ENCODE results near the gene IQSEC1. TPM values are rescaled to one million over a fixed set of nuclear protein-coding genes. Genes with fewer than 3 reads are reported as not detected.

The IQSEC1 gene
- total RNA-seq, 1 donor from 2014 or later, result 82.3 TPM

GRCh38 chr3:13020159-13020750 lies 53.0 kb downstream of the IQSEC1 start:
- no peaks in the 10 kb centered on the region for H3K27me3 ChIP-seq (ENCODE audit: low read depth)
- no peaks in the 10 kb centered on the region for H3K36me3 ChIP-seq
- peaks cover 45% of the 10 kb centered on the region for H3K4me1 ChIP-seq
- H3K4me3 ChIP-seq, result no peak overlapping the region
- H3K9me3 ChIP-seq, result no peaks in the 10 kb centered on the region
- ATAC-seq (no peak), DNase-seq (peak; percentile 22)
- intact Hi-C loops (cut with DNase I), result no loop called here
- no peak overlapping the region for H3K27ac ChIP-seq
- TF ChIP-seq CTCF (IDR thresholded peaks at IDR 0.05), result no peak

- intact Hi-C loops (cut with DNase I), result no loop called here
- no peak for ATAC-seq
- H3K36me3 ChIP-seq, result no peaks in the 10 kb centered on the region
- peak overlapping the region; percentile 10 for H3K4me3 ChIP-seq
- DNase-seq, result peak; percentile 48
- H3K27ac ChIP-seq, result no peak overlapping the region
- no peaks in the 10 kb centered on the region for H3K27me3 ChIP-seq (ENCODE audit: low read depth)
- no peak for TF ChIP-seq CTCF (IDR thresholded peaks at IDR 0.05)
- no peaks in the 10 kb centered on the region for H3K9me3 ChIP-seq
- peaks cover 47% of the 10 kb centered on the region for H3K4me1 ChIP-seq
Measured at GRCh38 chr3:13019243-13020095, 53.8 kb downstream of the IQSEC1 start.

- Histone ChIP-seq H3K27me3 (ENCODE audit: low read depth) (no peaks in the 10 kb centered on the region), H3K36me3 (no peaks in the 10 kb centered on the region), H3K9me3 (no peaks in the 10 kb centered on the region), H3K4me3 (peak overlapping the region; percentile 10), H3K4me1 (peaks cover 55% of the 10 kb centered on the region), H3K27ac (no peak overlapping the region)
- ATAC-seq, result no peak
- peak; percentile 42 for DNase-seq
- no peak for TF ChIP-seq CTCF (IDR thresholded peaks at IDR 0.05)
- intact Hi-C loops (cut with DNase I), result no loop called here
Measured at GRCh38 chr3:13018561-13019242, 54.5 kb downstream of the IQSEC1 start.

GRCh38 chr3:13018043-13018451 lies 55.2 kb downstream of the IQSEC1 start:
- Histone ChIP-seq H3K36me3 (no peaks in the 10 kb centered on the region), H3K4me1 (peaks cover 61% of the 10 kb centered on the region), H3K9me3 (no peaks in the 10 kb centered on the region), H3K27ac (no peak overlapping the region), H3K4me3 (no peak overlapping the region), H3K27me3 (ENCODE audit: low read depth) (no peaks in the 10 kb centered on the region)
- no peak for TF ChIP-seq CTCF (IDR thresholded peaks at IDR 0.05)
- DNase-seq (peak; percentile 59), ATAC-seq (no peak)
- intact Hi-C loops (cut with DNase I), result no loop called here

GRCh38 chr3:13017361-13018042 lies 55.7 kb downstream of the IQSEC1 start:
- TF ChIP-seq CTCF (IDR thresholded peaks at IDR 0.05), result no peak
- no peaks in the 10 kb centered on the region for H3K27me3 ChIP-seq (ENCODE audit: low read depth)
- H3K36me3 ChIP-seq, result no peaks in the 10 kb centered on the region
- intact Hi-C loops (cut with DNase I), result no loop called here
- H3K27ac ChIP-seq, result no peak overlapping the region
- H3K4me3 ChIP-seq, result no peak overlapping the region
- ATAC-seq, result no peak
- H3K9me3 ChIP-seq, result no peaks in the 10 kb centered on the region
- DNase-seq, result peak; percentile 38
- peaks cover 64% of the 10 kb centered on the region for H3K4me1 ChIP-seq

All from lower lobe of right lung (tissue), 2 donors.